DOHH2 (cell line): ENCODE measurements around the gene ALDH1B1.

Source experiments
- EZH2phosphoT487 ChIP-seq: fragments of 200-600 bp; sonication (generic); IDR thresholded peaks from 2 replicates; pipeline ENCODE4 v1.6.1; 2017; ENCODE audit warnings: borderline replicate concordance, mild to moderate bottlenecking, antibody characterized with exemption, low read length, moderate library complexity, mixed read lengths
- TF ChIP-seq, protein P1 (sequence below): fragments of 200-600 bp; sonication (generic); IDR thresholded peaks from one replicate; pipeline ENCODE4 v1.5.1; 2014; ENCODE audit warnings: antibody characterized with exemption, mild to moderate bottlenecking, low read depth, low read length; ENCODE audit not compliant: poor library complexity, severe bottlenecking

DNA sequence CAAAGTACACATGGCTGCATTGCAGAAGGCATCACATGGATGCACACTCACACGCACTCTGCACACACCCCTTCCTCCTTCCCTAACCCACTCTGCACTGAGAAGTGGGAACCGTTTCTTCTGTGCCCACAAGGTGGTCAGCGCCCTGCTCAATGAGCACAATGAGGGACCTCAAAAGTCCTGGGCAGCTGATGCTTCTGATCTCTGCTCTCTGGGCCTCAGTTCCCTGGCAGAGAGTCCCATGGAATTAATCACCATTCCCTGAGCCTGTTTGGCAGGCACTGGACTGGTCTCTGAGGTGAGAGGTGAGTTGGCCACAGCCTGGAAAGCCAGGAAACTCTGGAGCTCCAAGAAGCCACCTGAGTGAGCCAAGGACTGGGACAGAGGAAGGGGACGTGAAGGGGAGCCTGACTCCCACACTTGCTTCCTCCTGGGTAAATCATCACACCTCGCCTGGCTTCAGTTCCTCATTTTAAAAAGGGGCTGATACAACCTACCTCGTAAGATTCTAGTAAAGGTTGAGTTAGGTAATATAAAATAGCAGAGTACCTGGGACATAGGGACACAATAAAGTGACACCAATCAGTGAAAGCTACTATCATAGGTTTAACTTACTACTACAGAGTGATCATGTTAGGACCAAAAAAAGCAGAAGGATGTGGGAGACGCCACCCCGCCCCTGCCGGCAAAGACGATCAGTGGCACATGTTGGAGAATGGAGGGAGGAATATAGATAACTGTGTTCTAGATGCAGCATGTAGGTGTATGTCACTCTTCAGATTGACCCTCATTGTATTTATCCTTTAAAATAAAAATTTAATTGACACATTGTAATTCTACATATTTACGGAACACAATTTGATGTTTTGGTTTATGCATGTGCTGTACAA is 52.9 kb downstream of the ALDH1B1 start:
- TF ChIP-seq, protein P1, sequence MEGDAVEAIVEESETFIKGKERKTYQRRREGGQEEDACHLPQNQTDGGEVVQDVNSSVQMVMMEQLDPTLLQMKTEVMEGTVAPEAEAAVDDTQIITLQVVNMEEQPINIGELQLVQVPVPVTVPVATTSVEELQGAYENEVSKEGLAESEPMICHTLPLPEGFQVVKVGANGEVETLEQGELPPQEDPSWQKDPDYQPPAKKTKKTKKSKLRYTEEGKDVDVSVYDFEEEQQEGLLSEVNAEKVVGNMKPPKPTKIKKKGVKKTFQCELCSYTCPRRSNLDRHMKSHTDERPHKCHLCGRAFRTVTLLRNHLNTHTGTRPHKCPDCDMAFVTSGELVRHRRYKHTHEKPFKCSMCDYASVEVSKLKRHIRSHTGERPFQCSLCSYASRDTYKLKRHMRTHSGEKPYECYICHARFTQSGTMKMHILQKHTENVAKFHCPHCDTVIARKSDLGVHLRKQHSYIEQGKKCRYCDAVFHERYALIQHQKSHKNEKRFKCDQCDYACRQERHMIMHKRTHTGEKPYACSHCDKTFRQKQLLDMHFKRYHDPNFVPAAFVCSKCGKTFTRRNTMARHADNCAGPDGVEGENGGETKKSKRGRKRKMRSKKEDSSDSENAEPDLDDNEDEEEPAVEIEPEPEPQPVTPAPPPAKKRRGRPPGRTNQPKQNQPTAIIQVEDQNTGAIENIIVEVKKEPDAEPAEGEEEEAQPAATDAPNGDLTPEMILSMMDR: no peak
- TF ChIP-seq EZH2phosphoT487: no peak
